Measurements from ENCODE around the gene DCBLD1.

DNA sequence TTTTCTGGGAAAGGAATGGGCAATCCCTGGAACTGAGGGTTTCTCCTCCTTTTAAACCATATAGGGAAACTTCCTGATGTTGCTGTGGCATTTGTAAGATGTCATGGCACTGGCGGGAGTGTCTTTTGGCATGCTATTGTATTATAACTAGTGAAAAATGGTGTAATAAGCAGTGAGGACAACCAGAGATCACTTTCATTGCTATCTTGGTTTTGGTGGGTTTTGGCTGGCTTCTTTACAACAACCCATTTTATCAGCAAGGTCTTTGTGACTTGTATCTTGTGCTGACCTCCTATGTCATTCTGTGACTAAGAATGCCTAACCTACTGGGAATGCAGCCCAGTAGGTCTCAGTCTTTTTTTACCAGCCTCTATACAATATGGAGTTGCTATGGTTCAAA is 9.1 kb upstream of the DCBLD1 start:
- TF ChIP-seq, protein P1, sequence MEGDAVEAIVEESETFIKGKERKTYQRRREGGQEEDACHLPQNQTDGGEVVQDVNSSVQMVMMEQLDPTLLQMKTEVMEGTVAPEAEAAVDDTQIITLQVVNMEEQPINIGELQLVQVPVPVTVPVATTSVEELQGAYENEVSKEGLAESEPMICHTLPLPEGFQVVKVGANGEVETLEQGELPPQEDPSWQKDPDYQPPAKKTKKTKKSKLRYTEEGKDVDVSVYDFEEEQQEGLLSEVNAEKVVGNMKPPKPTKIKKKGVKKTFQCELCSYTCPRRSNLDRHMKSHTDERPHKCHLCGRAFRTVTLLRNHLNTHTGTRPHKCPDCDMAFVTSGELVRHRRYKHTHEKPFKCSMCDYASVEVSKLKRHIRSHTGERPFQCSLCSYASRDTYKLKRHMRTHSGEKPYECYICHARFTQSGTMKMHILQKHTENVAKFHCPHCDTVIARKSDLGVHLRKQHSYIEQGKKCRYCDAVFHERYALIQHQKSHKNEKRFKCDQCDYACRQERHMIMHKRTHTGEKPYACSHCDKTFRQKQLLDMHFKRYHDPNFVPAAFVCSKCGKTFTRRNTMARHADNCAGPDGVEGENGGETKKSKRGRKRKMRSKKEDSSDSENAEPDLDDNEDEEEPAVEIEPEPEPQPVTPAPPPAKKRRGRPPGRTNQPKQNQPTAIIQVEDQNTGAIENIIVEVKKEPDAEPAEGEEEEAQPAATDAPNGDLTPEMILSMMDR (IDR thresholded peaks at IDR 0.05), result no peak
- no peak for TF ChIP-seq POLR2A (IDR thresholded peaks at IDR 0.05)

Data from heart left ventricle (tissue), 13 donors.